GM18858 (cell line): ENCODE results near the gene RNF39.
A peak's percentile ranks its signal among the peaks of the same experiment; 100 is the strongest.

Experiments
- ATAC-seq: cut with Tn5 transposase; IDR thresholded peaks from one replicate; pipeline ENCODE4 v1.9.1; 2021; ENCODE audit not compliant: unreplicated experiment

RNF39 gene

DNA sequence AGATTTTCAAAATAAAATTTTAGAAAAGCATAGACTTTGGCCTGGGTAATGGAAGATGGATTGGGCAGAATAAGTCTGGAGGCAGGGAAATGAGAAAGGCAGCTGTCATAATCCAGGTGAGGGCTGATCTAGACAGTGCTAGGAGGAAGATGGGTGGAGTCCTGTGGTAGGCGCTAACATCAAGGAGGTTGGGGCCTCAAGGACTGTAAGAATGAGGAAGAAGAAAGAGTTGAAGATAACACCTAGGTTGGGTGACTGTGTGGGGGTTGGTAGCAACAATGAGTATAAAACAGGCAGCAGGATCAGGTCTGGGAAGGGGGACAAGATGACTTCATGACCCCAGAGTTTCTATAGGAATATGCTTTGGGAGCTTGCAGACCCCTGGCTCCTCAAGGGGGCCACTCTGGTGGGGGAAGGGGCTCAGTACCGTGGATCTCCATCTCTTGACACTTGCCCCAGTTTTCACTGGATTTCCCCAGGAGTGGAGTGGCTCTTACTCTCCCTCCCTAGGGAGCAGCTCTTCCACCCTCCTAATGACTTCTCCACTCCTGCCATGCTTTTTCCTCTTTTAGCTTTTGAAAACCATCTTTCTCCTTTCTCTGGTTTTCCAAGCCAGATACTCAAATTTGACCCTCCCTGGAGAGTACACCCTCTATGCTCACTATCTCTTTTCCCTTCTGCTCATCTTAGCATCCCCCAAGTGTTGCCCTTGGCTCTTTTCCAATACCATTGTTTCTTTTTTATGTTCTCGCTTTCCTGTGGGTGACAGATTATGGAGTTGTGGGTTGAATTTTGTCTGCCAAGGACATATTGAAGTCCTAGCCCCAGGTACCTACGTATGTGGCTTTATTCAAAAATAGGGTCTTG lies 22.6 kb upstream of the RNF39 start:
- ATAC-seq: no peak

GRCh38 chr6:30096829-30097228 lies 21.3 kb upstream of the RNF39 start:
- ATAC-seq: no peak

DNA sequence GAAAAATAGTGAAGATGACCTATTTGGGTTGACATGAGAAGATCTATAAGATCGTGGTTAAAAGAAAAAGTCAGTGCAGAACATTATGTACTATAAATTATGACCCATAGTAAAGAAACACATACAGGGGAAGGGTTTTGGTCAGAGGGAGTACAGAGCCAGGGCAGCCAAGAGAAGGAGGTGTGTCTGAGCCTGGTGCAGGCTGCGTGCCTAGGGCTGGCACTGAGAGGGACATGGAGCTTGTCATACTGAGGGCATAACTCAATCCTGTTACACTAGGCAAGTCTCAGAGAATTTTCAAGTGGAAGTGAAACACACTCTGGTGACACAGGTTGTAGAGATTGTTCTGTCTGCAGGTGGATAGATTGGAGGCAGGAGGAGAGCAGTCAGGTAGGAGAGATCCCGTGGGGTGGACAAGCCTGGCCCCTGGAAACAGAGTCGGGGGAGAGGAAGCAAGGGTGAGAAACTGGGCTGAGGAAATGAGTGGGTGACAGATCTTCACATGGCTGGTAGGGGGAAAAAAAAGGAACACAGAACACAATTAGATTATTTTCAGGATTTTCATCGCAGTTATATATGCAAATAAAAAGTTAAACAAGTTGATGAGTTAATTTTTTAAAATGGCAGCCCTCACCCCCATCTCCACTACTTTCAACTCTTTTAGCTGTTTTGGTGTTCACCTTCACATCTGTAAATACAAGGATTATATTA lies 18.5 kb upstream of the RNF39 start:
- ATAC-seq: no peak

- no peak for ATAC-seq
Measured at GRCh38 chr6:30092852-30093543, 17.4 kb upstream of the RNF39 start.

DNA sequence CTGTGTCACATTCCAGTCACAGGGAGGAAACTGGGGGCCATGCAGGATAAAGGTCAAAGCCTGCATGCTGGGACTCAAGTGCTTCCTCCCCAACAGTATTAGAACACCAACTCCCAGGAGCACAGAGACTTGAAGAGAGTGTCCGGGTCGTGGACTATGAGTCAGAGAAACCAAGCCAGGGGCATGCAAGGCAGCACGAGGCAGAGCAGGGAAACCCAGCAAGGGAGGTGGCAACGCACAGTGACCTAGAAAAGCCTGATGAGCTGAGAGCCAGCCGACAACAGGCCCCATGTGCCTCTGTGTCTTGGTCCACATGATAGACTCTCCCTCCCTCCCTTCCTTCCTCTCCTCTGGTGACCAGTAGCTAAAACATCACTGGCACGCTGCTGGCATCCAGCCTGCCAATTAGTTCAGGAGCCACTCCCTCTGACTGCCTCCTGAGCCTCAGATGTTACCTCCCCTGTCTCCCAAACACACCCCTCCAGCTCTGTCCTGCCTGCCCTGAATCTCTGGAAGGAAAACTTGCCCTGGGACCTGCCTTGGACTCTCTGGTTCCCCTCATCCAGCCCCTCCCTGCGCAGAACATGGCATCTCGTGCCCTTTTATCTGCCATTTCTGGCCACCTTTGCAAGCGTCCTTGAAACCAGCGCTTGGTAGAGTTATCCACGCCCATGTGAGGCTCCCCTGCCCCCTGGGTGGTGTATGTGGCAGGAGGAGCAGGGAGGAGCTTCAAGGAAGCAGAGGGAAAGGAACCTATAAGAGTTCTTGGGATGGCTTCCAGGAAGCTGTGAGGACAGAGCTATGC lies 16.2 kb upstream of the RNF39 start:
- ATAC-seq: no peak

DNA sequence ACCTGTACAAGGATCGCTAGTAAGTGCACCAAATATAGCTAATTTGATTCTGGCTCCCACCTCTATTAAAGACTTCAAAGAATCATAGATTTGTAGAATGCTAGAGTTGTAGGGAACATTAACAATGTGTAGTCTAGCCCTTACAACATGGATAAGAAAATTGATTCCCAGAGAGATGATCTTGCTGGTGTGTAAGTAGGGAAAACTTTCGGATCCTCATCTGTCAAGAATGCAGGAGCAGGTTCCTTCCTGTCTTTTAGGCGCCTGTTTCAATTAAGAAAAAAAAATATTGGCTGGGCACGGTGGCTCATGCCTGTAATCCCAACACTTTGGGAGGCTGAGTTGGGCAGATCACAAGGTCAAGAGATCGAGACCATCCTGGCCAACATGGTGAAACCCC lies 12.3 kb upstream of the RNF39 start:
- no peak for ATAC-seq

- ATAC-seq: no peak
Measured at GRCh38 chr6:30077218-30077617, 1.6 kb upstream of the RNF39 start.

GRCh38 chr6:30075790-30076732 lies 492 bp upstream of the RNF39 start:
- ATAC-seq: no peak

DNA sequence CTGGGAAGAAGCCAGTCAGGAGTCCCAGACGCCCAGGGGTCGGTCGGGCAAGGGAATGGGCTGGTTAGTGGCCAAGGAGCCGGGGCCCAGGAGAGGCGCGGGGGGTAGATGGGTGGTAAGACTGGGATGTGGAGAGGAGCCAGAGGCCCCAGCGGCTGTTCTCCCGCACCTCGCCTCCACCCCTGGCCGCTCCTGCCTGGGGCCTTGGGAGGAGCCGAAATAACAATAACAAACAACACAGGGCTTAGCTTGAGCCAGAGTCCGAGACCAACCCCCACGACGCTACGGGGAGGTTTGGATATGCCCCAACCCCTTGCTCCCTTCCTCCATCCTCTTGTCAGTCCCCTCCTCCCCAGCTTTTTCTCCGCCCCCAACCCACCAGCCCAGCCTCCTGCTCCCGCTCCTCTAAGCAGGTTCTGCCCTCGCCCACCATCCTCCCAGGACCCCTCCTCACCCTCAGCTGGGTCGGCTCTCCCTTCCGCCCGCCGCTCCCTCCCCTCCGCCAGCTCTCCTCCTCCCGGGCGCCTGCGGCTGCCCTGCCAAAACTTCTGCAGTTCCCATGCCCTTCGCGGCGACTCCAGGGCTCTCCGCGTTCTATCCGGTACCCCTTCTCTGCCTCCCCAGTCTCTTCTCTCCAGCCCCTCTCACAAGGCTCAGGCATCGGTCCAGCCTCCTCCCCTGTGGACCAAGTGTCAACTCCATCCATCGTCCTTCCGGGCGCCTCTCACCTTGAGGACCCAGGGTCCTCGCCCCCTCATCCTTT lies 1.1 kb downstream of the RNF39 start:
- ATAC-seq: no peak

- ATAC-seq: no peak
Measured at GRCh38 chr6:30073489-30074235, 1.9 kb downstream of the RNF39 start.

DNA sequence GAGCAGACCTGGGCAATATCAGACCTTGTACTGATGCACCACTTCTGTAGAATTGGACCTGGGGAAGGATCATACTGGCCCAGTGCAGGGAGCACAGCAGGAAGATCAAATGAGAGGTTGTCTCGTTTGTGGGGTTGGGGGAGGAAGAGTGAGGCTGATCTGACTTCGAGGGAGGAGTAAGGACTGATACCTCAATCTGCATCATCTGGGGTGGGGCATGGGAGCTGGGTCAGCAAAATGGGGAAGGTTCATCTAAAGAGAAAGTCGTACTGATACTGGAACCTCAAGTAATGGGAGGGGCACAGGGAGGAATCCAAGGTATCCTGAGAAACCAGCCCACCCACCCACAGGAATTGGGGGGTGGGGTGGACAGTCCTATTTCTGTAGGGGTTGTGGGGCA lies 3.7 kb downstream of the RNF39 start:
- no peak for ATAC-seq

- no peak for ATAC-seq
Measured at GRCh38 chr6:30071081-30071818, 4.3 kb downstream of the RNF39 start.

GRCh38 chr6:30067460-30068139 lies 8.0 kb downstream of the RNF39 start:
- no peak for ATAC-seq

DNA sequence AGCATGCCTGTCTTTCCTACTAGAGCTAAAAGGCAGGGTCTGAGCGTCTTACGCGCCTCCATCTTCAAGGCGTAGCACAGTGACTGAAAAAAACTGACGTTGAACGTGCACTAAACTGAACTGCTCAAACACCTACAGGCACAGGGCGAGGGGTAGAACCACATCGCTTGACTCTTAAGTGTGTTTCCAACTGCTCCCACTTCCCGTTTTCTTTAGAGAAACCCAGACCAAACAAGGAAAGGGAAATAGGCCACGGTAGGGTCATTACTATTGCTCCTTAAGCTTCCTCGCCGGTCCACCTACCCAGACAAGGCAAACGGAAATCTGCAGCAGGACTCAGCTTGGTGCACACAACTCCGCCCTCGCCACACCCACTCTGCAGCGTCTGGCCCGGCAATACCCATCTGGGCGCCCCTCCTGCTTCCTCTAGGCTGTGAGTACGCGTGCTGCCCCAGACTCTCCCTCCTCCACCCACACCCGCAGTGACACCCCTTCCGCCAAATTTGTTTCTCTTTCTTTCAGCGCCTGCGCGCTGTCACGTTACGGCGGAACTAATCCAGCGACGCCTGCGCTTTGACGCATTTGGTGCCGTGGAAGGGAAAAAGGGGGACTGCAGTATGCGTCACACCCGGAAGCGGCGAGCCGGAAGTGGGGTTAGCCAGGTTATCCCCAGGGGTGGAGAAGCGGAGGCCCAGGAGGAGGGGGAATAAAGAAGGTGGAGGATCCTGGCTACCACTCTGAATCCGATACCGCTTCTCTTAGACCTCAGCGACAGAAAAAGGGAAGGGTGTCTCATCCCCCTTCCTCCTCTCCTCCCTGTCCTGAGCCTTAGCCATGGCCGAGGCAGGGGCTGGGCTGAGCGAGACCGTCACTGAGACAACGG lies 8.8 kb downstream of the RNF39 start, which contains the start of gene PPP1R11:
Gene PPP1R11, plus strand, starts transcription at position 622 of the 883 bp plus-strand sequence. Its CDS starts 213 bp downstream, at position 835.
- ATAC-seq: peak; percentile 78

DNA sequence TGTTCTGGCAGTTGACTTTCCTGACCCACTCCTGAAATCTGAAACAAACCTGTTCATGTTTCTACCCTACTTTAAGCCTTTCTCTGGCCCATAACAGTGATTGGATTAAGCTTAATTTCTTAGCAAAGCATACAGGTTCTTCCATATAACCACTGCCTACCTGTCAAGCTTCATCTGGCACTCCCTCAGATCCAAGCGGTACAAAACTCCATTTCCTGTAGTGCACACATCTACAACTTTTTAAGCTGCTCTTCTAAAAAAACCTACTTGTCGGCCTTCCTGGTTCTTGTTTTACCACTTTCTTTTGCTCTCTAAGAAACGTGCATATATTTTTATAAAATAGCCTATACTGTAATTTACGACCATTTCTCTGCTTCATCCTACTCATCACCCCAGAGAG lies 9.5 kb downstream of the RNF39 start:
- no peak for ATAC-seq

DNA sequence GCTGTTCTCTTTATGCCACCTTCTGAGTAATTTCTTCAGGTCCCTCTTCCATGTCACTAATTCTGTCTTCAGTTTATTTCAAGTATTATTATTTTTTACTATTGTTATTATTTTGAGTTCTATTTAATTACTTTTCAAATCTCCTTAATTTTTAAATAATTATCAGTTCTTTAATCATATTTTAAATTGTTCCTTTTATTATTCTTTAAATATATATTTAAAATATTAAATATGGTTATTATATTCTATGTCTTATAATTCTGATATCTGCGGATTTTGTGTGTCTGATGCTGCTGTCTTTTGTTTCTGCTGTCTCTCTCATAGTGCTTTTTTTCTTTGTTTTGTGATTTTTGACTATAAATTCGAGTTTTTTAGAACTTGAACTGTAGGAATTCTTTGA lies 12.3 kb downstream of the RNF39 start:
- ATAC-seq: no peak
